ENCODE results near the gene ZYG11B.
A peak's percentile ranks its signal among the peaks of the same experiment; 100 is the strongest.
"Not testable (repeated sequence)": the region's sequence is repeated elsewhere in the genome, so short reads cannot be mapped to it uniquely, and the experiment has no call there.

Gene ZYG11B

DNA sequence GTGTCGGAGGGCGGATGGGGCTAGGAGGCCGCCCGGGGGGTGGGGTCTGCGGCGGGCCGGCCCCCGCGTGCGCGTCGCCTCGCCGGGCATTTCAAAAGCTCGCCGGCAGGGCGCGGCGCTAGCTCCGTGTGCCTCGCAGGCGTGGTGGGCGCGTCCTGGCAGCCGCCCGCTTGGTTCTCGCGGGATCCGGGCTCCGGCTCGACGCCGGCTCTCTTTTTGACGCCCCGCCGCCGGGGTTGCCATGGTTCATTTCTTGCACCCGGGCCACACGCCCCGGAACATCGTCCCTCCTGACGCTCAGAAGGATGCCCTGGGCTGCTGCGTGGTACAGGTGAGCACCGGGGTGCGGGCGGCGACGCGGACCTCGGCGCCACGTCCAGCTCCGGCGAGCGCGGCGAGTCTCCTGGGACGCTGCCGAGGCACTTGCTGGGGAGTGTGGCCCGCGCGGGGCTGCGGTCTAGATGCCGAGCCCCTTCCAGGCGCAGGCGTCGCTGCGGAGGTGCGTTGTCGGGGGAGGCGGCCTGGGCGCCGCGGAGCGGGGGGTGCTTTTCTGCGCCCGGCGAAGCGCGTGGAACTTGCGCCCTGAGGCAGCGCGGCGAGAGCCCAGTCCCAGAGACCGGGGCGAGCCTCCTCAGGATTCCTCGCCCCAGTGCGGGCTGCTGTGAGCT lies 116.5 kb downstream of the ZYG11B start, which contains the start of gene ZYG11A:
ZYG11A (plus strand) TSS at position 118 of the 668 bp plus-strand sequence; CDS start at position 242, 124 bp downstream.
- FAIRE-seq = peak; percentile 96
- peak; percentile 82 for DNase-seq (ENCODE audit: insufficient read length)
- TF ChIP-seq TAF1 (IDR thresholded peaks at IDR 0.05; ENCODE audit: borderline replicate concordance, low read depth, low read length) (peak; percentile 33; the same call in 1 of the 2 replicates), POLR2AphosphoS5 (IDR thresholded peaks at IDR 0.05; ENCODE audit: low read depth, low read length) (peak; percentile 77), POLR2A (IDR thresholded peaks at IDR 0.05; ENCODE audit: low read depth, low read length) (peak; percentile 77)

DNA sequence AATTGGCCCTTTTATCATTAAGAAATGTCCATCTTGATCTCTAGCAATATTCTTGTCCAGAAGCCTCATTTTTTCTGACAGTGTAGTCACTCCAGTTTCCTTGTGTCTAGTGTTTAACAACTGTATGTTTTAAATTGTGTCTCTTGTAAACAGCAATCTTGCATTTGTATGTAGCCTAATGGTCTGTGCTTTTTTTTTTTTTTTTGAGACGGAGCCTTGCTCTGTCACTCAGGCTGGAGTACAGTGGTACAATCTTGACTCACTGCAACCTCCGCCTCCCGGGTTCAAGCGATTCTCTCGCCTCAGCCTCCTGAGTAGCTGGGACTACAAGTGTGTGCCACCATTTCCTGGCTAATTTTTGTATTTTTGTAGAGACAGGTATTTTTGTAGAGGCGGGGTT lies 118.9 kb downstream of the ZYG11B start:
- DNase-seq (ENCODE audit: insufficient read length) = not testable (repeated sequence)

DNA sequence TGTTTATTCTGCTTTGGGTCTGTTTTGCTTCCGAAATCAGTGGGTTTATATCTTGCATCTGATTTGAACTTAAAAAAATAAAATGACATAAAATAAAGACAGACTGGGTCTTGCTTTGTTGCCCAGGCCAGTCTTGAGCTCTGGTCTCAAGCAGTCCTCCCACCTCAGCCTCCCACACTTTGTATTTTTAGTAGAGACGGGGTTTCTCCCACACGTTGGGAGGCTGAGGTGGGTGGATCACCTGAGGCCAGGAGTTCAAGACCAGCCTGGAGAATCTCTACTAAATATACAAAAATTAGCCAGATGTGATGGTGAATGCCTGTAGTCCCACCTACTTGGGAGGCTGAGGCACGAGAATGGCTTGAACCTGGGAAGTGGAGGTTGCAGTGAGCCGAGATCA lies 122.2 kb downstream of the ZYG11B start:
- no peak for DNase-seq (ENCODE audit: insufficient read length)
- FAIRE-seq = no peak
- no peak for TF ChIP-seq POLR2AphosphoS5 (IDR thresholded peaks at IDR 0.05; ENCODE audit: low read depth, low read length)

More for the DNA sequence above, 118.9 kb downstream of the ZYG11B start:
- FAIRE-seq = not testable (repeated sequence)

DNA sequence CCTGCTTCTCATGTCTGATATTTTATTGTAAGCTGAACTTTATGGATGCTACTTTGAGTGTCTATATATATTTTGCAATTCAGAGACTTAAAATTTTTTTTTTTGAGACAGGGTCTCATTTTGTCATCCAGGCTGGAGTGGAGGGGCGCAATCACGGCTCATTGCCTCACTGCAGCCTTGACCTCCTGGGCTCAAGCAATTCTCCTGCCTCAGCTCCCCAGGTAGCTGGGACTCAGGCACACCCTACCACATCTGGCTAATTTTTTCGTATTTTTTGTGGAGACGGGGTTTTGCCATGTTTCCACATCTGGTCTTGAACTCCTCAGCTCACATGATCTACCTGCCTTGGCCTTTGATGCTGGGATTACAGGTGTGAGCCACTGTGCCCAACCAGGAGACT lies 124.7 kb downstream of the ZYG11B start:
- TF ChIP-seq POLR2A (IDR thresholded peaks at IDR 0.05; ENCODE audit: low read depth, low read length) = no peak
- no peak for TF ChIP-seq POLR2AphosphoS5 (IDR thresholded peaks at IDR 0.05; ENCODE audit: low read depth, low read length)
- TF ChIP-seq TAF1 (IDR thresholded peaks at IDR 0.05; ENCODE audit: borderline replicate concordance, low read depth, low read length) = no peak
- no peak for FAIRE-seq
- DNase-seq (ENCODE audit: insufficient read length) = no peak

DNA sequence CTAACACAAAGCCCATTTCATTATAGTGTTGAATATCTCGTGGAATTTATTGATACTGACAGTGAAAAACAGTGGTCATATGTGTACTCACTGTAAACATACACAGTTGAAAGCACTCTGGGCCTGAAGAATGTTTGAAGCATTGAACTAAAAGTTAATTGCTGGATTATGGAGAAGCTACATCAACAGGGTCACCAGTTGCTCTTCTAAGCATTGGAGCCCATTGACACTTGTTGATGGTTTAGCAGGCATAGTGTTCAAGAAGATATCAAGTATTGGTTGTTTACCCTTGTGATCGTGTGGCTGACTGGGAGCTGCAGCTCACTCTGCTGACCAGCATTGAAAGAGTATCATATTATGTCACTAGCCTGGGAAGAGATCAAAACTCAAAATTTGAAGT lies 126.6 kb downstream of the ZYG11B start:
- FAIRE-seq (no peak), DNase-seq (ENCODE audit: insufficient read length) (no peak)

DNA sequence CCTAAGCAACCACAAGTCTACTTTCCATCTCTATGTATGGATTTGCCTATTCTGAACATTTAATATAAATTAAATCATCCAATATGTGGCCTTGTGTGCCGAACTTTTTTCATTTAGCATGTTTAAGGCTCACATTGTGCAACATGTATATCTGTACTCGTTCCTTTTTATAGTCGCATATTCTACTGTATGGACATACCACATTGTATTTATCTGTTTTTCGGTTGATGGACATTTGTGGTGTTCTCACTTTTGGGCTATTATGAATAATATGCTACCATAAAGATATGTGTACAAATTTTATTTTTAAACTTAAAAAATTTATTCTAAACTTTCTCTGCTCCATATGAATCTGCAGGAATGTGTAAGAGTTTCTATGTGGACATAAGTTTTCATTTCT lies 129.3 kb downstream of the ZYG11B start:
- no peak for FAIRE-seq
- TF ChIP-seq POLR2AphosphoS5 (IDR thresholded peaks at IDR 0.05; ENCODE audit: low read depth, low read length) = no peak
- TF ChIP-seq TAF1 (IDR thresholded peaks at IDR 0.05; ENCODE audit: borderline replicate concordance, low read depth, low read length) = no peak
- TF ChIP-seq POLR2A (IDR thresholded peaks at IDR 0.05; ENCODE audit: low read depth, low read length) = no peak
- no peak for DNase-seq (ENCODE audit: insufficient read length)

More for the DNA sequence above, 126.6 kb downstream of the ZYG11B start:
- TF ChIP-seq POLR2A (IDR thresholded peaks at IDR 0.05; ENCODE audit: low read depth, low read length) (no peak), POLR2AphosphoS5 (IDR thresholded peaks at IDR 0.05; ENCODE audit: low read depth, low read length) (no peak), TAF1 (IDR thresholded peaks at IDR 0.05; ENCODE audit: borderline replicate concordance, low read depth, low read length) (no peak)

DNA sequence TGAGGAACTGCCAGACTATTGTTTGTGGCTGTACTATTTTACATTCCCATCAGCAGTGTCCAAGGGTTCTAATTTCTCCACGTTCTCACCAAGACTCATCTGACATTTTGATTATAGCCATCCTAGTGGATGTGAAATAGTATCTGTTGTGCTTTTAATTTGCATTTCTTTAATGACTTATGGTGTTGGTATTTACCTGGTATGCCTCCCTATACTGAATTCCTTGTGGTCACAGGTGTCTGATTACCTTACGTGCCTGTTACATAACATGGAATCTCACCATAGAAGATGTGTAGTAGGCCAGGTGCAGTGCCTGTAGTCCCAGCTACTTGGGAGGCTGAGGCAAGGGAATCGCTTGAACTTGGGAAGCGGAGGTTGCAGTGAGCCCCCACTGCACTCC lies 129.8 kb downstream of the ZYG11B start:
- DNase-seq (ENCODE audit: insufficient read length) (no peak), FAIRE-seq (no peak)
- TF ChIP-seq TAF1 (IDR thresholded peaks at IDR 0.05; ENCODE audit: borderline replicate concordance, low read depth, low read length) (no peak), POLR2A (IDR thresholded peaks at IDR 0.05; ENCODE audit: low read depth, low read length) (no peak), POLR2AphosphoS5 (IDR thresholded peaks at IDR 0.05; ENCODE audit: low read depth, low read length) (no peak)

DNA sequence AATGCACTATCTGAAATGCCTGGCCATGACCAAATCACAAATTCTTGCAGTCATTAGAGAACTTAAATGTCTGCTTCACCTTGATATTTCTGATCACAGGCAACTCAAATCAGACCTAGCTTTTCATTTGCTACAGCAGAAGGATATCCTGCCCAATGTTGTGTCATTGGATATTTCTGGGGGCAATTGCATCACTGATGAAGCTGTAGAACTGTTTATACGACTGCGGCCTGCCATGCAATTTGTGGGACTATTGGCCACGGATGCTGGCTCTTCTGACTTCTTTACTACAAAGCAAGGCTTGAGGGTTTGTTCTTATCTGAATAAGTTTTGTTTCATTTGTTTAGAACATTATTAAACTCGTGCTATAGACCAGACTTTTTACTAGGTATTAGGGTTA lies 131.2 kb downstream of the ZYG11B start:
- no peak for FAIRE-seq
- no peak for DNase-seq (ENCODE audit: insufficient read length)
- TF ChIP-seq TAF1 (IDR thresholded peaks at IDR 0.05; ENCODE audit: borderline replicate concordance, low read depth, low read length) (no peak), POLR2AphosphoS5 (IDR thresholded peaks at IDR 0.05; ENCODE audit: low read depth, low read length) (no peak), POLR2A (IDR thresholded peaks at IDR 0.05; ENCODE audit: low read depth, low read length) (no peak)

DNA sequence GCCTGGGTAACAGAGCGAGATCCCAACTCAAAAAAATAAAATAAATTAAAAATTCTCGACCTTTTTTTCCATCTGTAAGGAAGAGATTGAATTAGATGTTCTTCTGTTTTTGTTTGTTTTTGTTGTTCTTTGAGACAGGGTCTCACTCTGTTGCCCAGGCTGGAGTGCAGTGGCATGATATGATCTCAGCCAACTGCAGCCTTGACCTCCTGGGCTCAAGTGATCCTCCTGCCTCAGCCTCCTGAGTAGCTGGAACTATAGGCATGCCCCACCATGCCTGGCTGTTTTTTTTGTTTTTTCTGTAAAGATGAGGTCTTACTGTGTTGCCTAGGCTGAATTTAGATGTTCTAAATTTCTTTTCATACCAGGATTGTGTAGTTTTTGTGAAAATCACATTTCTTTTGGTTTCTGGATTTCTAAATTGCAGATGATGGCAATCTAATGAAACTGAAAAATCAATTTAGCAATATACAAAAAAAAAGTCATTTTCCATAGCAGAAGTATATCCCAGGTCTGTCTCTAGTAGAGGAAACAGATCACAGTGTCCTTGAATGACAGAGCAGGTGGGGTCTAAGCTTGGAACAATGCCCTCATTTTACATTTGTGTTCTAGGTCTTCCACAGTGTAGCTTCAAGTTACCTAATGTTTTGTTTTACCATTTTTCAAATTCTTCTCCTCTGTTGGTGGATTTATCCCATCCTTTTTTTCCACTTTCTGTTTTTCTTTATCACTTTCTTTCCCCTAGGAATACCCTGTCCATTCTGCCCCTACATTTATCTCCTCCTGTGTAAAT lies 136.6 kb downstream of the ZYG11B start:
- FAIRE-seq (no peak), DNase-seq (ENCODE audit: insufficient read length) (no peak)
- no peak for TF ChIP-seq POLR2A (IDR thresholded peaks at IDR 0.05; ENCODE audit: low read depth, low read length)
- no peak for TF ChIP-seq POLR2AphosphoS5 (IDR thresholded peaks at IDR 0.05; ENCODE audit: low read depth, low read length)
- TF ChIP-seq TAF1 (IDR thresholded peaks at IDR 0.05; ENCODE audit: borderline replicate concordance, low read depth, low read length) = no peak

DNA sequence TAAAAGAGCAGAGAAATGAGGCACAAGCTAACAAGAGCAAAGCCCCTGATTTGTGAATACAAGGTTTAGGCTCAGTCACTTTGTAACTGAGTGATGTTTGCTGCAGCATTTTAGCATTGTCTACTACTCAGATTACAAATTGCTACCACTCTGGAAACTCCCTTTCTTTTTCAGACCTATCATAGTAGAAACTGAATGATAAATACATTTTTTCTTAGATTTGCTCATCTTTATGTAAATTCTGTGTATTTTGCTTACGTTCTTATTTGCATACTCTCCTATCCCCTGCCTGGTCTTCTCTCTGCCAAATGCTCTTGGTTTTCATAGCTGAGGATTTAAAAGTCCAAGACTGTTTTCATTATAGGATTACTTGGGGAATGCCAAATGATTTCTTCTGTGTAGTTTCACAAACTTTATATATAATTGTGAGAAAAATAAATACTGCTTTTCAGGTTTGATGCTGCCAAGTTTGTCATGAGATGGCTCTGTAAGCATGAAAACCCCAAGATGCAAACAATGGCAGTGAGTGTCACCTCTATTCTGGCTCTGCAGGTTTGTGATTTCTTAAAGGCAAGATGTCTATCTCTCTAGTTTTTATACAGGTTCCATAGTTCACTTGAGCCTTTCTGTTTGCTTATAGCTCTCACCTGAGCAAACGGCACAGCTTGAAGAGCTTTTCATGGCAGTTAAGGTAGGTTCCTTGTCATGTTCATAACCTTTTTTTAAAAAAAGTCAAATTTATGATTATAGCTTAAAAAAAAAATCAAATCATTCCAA lies 141.0 kb downstream of the ZYG11B start:
- DNase-seq (ENCODE audit: insufficient read length) (peak; percentile 27), FAIRE-seq (peak; percentile 86)
- TF ChIP-seq TAF1 (IDR thresholded peaks at IDR 0.05; ENCODE audit: borderline replicate concordance, low read depth, low read length) (no peak), POLR2A (IDR thresholded peaks at IDR 0.05; ENCODE audit: low read depth, low read length) (peak; percentile 68), POLR2AphosphoS5 (IDR thresholded peaks at IDR 0.05; ENCODE audit: low read depth, low read length) (peak; percentile 62)

DNA sequence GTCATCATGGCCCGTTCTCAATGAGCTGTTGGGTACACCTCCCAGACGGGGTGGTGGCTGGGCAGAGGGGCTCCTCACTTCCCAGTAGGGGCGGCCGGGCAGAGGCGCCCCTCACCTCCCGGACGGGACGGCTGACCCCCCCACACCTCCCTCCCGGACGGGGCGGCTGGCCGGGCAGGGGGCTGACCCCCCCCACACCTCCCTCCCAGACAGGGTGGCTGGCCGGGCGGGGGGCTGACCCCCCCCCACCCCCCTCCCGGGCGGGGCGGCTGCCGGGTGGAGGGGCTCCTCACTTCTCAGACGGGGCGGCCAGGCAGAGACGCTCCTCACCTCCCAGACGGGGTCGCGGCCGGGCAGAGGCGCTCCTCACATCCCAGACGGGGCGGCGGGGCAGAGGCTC lies 143.5 kb downstream of the ZYG11B start:
- DNase-seq (ENCODE audit: insufficient read length); FAIRE-seq: not testable (repeated sequence)

DNA sequence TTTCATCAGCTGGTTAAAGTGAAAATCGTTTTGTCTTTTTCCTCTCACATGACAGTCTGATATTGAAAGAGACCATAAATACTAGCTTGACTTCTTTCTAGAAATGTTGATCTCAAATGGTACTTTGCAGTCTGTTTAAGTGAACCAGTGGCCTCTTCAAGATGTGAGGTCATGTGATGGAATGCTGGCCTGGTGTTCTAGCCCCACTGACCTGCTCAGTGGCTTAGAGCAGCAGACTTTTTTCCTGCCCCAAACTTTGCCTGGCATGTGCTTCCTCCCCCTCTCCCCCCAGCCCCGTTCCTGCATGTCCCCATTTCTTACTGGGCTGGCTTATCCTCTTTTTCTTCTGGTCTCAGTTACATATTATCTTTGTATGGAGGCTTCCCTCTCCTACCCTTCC lies 150.6 kb downstream of the ZYG11B start:
- DNase-seq (ENCODE audit: insufficient read length) = no peak
- no peak for TF ChIP-seq POLR2A (IDR thresholded peaks at IDR 0.05; ENCODE audit: low read depth, low read length)
- no peak for TF ChIP-seq TAF1 (IDR thresholded peaks at IDR 0.05; ENCODE audit: borderline replicate concordance, low read depth, low read length)
- no peak for TF ChIP-seq POLR2AphosphoS5 (IDR thresholded peaks at IDR 0.05; ENCODE audit: low read depth, low read length)
- no peak for FAIRE-seq

All from GM12892 (cell line).